ENCODE measurements around the gene TIMP2. TPM values are rescaled to one million over a fixed set of nuclear protein-coding genes. Genes with fewer than 3 reads are reported as not detected.

The TIMP2 gene
- total RNA-seq, 1 experiment from 2014 or later: 60.5 TPM

DNA sequence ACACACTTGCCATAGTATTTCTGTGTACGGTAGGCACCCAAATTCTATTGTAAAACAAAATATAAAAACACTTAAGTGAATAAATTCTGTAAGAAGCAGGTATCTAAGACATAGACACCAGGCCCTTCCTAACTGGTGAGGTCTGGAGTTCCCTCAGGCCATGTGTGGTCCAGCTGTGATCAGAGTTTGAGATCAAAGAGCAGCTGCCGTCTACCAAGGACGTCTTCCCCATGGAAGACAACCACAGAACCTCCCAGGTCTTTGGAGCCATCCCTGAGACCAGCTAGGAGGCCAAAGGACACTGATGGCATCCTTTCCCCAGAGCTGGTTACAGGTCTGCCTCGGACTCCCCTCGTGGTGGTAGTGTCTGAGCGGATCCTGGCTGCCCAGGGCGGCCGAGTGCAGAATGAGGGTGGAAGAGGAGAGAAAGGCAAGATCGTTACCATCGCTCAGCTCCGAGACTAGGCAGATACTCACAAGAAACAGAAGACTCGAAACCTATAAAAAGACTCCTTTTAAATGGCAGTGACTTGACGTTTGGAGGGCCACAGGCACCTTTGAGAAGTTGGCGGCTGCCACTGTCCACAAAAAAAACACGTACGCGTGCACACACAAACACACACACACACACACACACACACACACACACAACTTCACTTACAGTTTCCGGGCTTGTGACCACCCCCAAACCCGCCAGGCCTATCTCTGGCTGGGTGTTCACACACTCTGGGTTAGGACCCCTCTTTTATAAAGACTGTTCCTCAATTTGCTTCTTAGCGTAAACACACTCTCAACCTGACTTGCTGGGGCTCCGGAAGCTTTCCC, 7.5 kb downstream of the TIMP2 start:
- intact Hi-C loops (cut with micrococcal nuclease; ENCODE audit: unreplicated experiment): no loop called here
- TF ChIP-seq, protein P1, sequence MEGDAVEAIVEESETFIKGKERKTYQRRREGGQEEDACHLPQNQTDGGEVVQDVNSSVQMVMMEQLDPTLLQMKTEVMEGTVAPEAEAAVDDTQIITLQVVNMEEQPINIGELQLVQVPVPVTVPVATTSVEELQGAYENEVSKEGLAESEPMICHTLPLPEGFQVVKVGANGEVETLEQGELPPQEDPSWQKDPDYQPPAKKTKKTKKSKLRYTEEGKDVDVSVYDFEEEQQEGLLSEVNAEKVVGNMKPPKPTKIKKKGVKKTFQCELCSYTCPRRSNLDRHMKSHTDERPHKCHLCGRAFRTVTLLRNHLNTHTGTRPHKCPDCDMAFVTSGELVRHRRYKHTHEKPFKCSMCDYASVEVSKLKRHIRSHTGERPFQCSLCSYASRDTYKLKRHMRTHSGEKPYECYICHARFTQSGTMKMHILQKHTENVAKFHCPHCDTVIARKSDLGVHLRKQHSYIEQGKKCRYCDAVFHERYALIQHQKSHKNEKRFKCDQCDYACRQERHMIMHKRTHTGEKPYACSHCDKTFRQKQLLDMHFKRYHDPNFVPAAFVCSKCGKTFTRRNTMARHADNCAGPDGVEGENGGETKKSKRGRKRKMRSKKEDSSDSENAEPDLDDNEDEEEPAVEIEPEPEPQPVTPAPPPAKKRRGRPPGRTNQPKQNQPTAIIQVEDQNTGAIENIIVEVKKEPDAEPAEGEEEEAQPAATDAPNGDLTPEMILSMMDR (conservative IDR thresholded peaks at IDR 0.05; ENCODE audit: low read depth, low read length): no peak
- TF ChIP-seq EZH2 (IDR thresholded peaks at IDR 0.05; ENCODE audit: borderline replicate concordance, low read depth, low read length, poor library complexity, severe bottlenecking): no peak
- CTCF ChIA-PET: no interaction called here
- BruUV-seq (replicated peaks): no TSS peak
- H3K36me3 ChIP-seq (ENCODE audit: insufficient read depth, low read length, poor library complexity, severe bottlenecking): no peaks in the 10 kb centered on the region
- no peak overlapping the region for H3K4me3 ChIP-seq (ENCODE audit: low read depth, low read length, poor library complexity, severe bottlenecking)
- H3K9me3 ChIP-seq (ENCODE audit: low read depth, low read length, poor library complexity, severe bottlenecking): no peaks in the 10 kb centered on the region
- DNase-seq (ENCODE audit: low spot score): no peak
- POLR2A ChIA-PET (ENCODE audit: low non-redundant PET): no interaction called here
- H3K27me3 ChIP-seq (replicated peaks; ENCODE audit: insufficient read depth, low read depth, low read length, poor library complexity): no peaks in the 10 kb centered on the region
- H3K27ac ChIP-seq (ENCODE audit: low read depth, low read length, poor library complexity, severe bottlenecking): no peak overlapping the region
- H3K4me1 ChIP-seq (ENCODE audit: insufficient read depth, low read length, poor library complexity, severe bottlenecking): no peaks in the 10 kb centered on the region

DNA sequence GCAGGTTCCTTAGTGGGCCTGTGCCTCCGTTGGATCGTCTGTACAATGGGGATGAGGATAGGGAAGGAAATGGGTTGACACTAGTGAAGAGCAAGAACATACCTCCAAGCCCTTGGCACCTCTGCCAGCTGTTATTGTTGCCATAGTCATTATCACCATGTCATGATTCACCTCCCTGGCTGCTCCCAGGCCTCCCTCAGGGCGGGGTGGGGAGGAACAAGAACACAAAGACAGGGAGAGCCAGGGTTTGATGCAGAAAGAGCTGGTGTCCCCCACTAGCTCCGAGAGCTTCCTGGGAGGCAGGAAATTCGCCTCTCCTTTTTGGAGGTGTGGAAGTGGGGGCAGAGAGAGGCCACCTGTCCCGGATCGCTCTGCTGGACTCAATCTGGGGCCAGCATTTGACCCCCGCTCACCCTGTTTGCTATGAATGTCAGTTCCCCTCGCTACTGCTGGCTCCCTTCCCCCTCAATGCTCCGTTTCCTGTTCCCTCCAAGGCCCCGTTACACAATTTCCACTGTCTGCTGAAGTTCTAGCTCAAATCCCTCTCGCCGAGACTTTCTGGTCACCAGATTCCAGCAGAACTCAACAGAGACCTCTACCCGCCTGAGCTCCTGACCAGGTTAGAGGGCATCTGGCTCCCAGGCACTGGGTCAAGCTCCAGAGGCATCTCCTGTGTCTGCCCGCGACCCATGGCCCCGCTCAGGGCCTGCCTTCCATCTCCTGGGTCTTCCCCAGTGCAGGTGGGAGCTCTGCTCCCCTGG, 9.1 kb downstream of the TIMP2 start:
- Histone ChIP-seq H3K9me3 (ENCODE audit: low read depth, low read length, poor library complexity, severe bottlenecking) (no peaks in the 10 kb centered on the region), H3K4me1 (ENCODE audit: insufficient read depth, low read length, poor library complexity, severe bottlenecking) (no peaks in the 10 kb centered on the region), H3K4me3 (ENCODE audit: low read depth, low read length, poor library complexity, severe bottlenecking) (no peak overlapping the region), H3K27ac (ENCODE audit: low read depth, low read length, poor library complexity, severe bottlenecking) (peak overlapping the region; percentile 17), H3K27me3 (replicated peaks; ENCODE audit: insufficient read depth, low read depth, low read length, poor library complexity) (no peaks in the 10 kb centered on the region), H3K36me3 (ENCODE audit: insufficient read depth, low read length, poor library complexity, severe bottlenecking) (no peaks in the 10 kb centered on the region)
- POLR2A ChIA-PET (ENCODE audit: low non-redundant PET): no interaction called here
- no peak for DNase-seq (ENCODE audit: low spot score)
- intact Hi-C loops (cut with micrococcal nuclease; ENCODE audit: unreplicated experiment): no loop called here
- CTCF ChIA-PET: no interaction called here
- TF ChIP-seq, protein P1 (conservative IDR thresholded peaks at IDR 0.05; ENCODE audit: low read depth, low read length): no peak
- TF ChIP-seq EZH2 (IDR thresholded peaks at IDR 0.05; ENCODE audit: borderline replicate concordance, low read depth, low read length, poor library complexity, severe bottlenecking): no peak
- no TSS peak for BruUV-seq (replicated peaks)

GRCh38 chr17:78913115-78913514, 12.1 kb downstream of the TIMP2 start:
- Histone ChIP-seq H3K36me3 (ENCODE audit: insufficient read depth, low read length, poor library complexity, severe bottlenecking) (no peaks in the 10 kb centered on the region), H3K27me3 (replicated peaks; ENCODE audit: insufficient read depth, low read depth, low read length, poor library complexity) (no peaks in the 10 kb centered on the region), H3K4me1 (ENCODE audit: insufficient read depth, low read length, poor library complexity, severe bottlenecking) (no peaks in the 10 kb centered on the region), H3K27ac (ENCODE audit: low read depth, low read length, poor library complexity, severe bottlenecking) (no peak overlapping the region), H3K9me3 (ENCODE audit: low read depth, low read length, poor library complexity, severe bottlenecking) (no peaks in the 10 kb centered on the region), H3K4me3 (ENCODE audit: low read depth, low read length, poor library complexity, severe bottlenecking) (no peak overlapping the region)
- intact Hi-C loops (cut with micrococcal nuclease; ENCODE audit: unreplicated experiment): no loop called here
- TF ChIP-seq EZH2 (IDR thresholded peaks at IDR 0.05; ENCODE audit: borderline replicate concordance, low read depth, low read length, poor library complexity, severe bottlenecking): no peak
- TF ChIP-seq, protein P1 (conservative IDR thresholded peaks at IDR 0.05; ENCODE audit: low read depth, low read length): no peak
- no TSS peak for BruUV-seq (replicated peaks)
- ChIA-PET POLR2A (ENCODE audit: low non-redundant PET) (no interaction called here), CTCF (no interaction called here)
- DNase-seq (ENCODE audit: low spot score): no peak

All from A673 (cell line).